Fibroblast of lung (primary cell): ENCODE results near the gene MAPK13. TPM values are rescaled to one million over a fixed set of nuclear protein-coding genes. Genes with fewer than 3 reads are reported as not detected.

Experiments
- DNase-seq, 2 donors: peaks; one replicate each; pipeline versions ENCODE4 v3.0.0 to v3.0.0-alpha.2; 2010; ENCODE audit warnings: low read depth in 2 of 2
- H2AFZ ChIP-seq: 2 replicates; pipeline ENCODE4 v1.5.1; 2012; ENCODE audit warnings: low read length, control low read depth, inconsistent platforms
- H3K27ac ChIP-seq: 2 replicates; pipeline ENCODE4 v1.5.1; 2011; ENCODE audit warnings: low read length, control low read depth; ENCODE audit not compliant: insufficient read depth
- H3K27me3 ChIP-seq: 2 replicates; pipeline ENCODE4 v1.5.1; 2011; ENCODE audit warnings: mild to moderate bottlenecking, low read length; ENCODE audit not compliant: control insufficient read depth, insufficient read depth
- H3K36me3 ChIP-seq: 2 replicates; pipeline ENCODE4 v1.5.1; 2011; ENCODE audit warnings: low read length; ENCODE audit not compliant: control insufficient read depth, insufficient read depth
- H3K4me1 ChIP-seq: 2 replicates; pipeline ENCODE4 v1.5.1; 2011; ENCODE audit warnings: low read length; ENCODE audit not compliant: control insufficient read depth, insufficient read depth; ENCODE audit errors: extremely low read depth
- H3K4me2 ChIP-seq: 2 replicates; pipeline ENCODE4 v1.5.1; 2011; ENCODE audit warnings: low read length, control low read depth; ENCODE audit not compliant: insufficient read depth; ENCODE audit errors: extremely low read depth
- H3K4me3 ChIP-seq, 4 experiments: fragments of 200-600 bp in 1 of 4; sonication (generic) in 1 of 4; replicated peaks in 1 of 4; 2 replicates each; pipeline ENCODE4 v1.5.1; 2011 to 2016; ENCODE audit warnings: low read length in 4 of 4, low read depth in 3 of 4, mild to moderate bottlenecking in 3 of 4, control low read depth in 2 of 4, inconsistent platforms in 1 of 4, mixed read lengths in 1 of 4; ENCODE audit not compliant: insufficient read depth in 1 of 4; ENCODE audit errors: control extremely low read depth in 1 of 4
- H3K79me2 ChIP-seq: 2 replicates; pipeline ENCODE4 v1.5.1; 2012; ENCODE audit warnings: mild to moderate bottlenecking, low read length, inconsistent platforms; ENCODE audit not compliant: control insufficient read depth, insufficient read depth
- H3K9ac ChIP-seq: 2 replicates; pipeline ENCODE4 v1.5.1; 2011; ENCODE audit warnings: mild to moderate bottlenecking, low read length, control low read depth; ENCODE audit not compliant: insufficient read depth
- H3K9me3 ChIP-seq: 2 replicates; pipeline ENCODE4 v1.5.1; 2012; ENCODE audit warnings: low read depth, low read length; ENCODE audit not compliant: control insufficient read depth, insufficient read depth
- H4K20me1 ChIP-seq: 2 replicates; pipeline ENCODE4 v1.5.1; 2011; ENCODE audit warnings: low read length; ENCODE audit not compliant: control insufficient read depth, insufficient read depth; ENCODE audit errors: extremely low read depth
- EZH2 ChIP-seq: IDR thresholded peaks from 2 replicates; pipeline ENCODE4 v1.5.1; 2012; ENCODE audit warnings: low read length, control low read depth, mild to moderate bottlenecking; ENCODE audit errors: missing control alignments
- polyA plus RNA-seq, 2 donors: library from polyadenylated mRNA; depleted of rRNA in 1 of 2; stranded (reverse) in 1 of 2; unstranded in 1 of 2; fragments of >200 nt; gene quantifications; 2 replicates each; pipeline ENCODE4 v1.2.1, GENCODE V29; 2011 to 2012; ENCODE audit warnings: missing spikeins in 1 of 2
- total RNA-seq: library from RNA; depleted of rRNA; stranded (reverse); fragments of >200 nt; gene quantifications from 2 replicates; pipeline ENCODE4 v1.2.1, GENCODE V29; 2014
- TF ChIP-seq, protein P1 (sequence below), 2 donors: IDR thresholded peaks in 1 of 2; conservative IDR thresholded peaks in 1 of 2; 1 replicate in 1 of 2; 2 replicates in 1 of 2; pipeline ENCODE4 v1.5.1; 2011 to 2012; ENCODE audit warnings: low read length in 2 of 2, control low read depth in 1 of 2, inconsistent platforms in 1 of 2, low read depth in 1 of 2, mild to moderate bottlenecking in 1 of 2

MAPK13 gene
- total and polyA plus RNA-seq, 2 donors (not counting 1 experiment from before 2014, with no cell fraction given): 3.0 to 7.6 TPM

DNA sequence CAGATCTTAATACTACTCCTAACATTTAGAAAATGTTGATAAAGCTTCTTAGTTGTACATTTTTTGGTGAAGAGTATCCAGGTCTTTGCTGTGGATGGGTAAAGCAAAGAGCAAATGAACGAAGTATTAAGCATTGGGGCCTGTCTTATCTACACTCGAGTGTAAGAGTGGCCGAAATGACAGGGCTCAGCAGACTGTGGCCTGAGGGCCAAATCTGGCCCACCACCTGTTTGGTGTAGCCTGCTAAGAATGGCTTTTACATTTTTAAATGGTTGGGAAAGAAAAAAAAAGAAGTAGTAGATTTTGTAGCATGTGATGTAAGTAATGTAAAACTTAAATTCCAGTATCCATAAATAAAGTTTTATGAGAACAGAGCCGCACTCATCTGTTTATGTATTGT is 19.4 kb upstream of the MAPK13 start:
- H3K9me3 ChIP-seq: no peaks in the 10 kb centered on the region
- DNase-seq: no peak
- no peaks in the 10 kb centered on the region for H3K4me1 ChIP-seq
- no peak for TF ChIP-seq EZH2
- TF ChIP-seq, protein P1, sequence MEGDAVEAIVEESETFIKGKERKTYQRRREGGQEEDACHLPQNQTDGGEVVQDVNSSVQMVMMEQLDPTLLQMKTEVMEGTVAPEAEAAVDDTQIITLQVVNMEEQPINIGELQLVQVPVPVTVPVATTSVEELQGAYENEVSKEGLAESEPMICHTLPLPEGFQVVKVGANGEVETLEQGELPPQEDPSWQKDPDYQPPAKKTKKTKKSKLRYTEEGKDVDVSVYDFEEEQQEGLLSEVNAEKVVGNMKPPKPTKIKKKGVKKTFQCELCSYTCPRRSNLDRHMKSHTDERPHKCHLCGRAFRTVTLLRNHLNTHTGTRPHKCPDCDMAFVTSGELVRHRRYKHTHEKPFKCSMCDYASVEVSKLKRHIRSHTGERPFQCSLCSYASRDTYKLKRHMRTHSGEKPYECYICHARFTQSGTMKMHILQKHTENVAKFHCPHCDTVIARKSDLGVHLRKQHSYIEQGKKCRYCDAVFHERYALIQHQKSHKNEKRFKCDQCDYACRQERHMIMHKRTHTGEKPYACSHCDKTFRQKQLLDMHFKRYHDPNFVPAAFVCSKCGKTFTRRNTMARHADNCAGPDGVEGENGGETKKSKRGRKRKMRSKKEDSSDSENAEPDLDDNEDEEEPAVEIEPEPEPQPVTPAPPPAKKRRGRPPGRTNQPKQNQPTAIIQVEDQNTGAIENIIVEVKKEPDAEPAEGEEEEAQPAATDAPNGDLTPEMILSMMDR (conservative IDR thresholded peaks at IDR 0.05 in 1 of 2, IDR thresholded peaks at IDR 0.05 in 1 of 2; ENCODE audit: low read depth in 1 of 2, low read length in 2 of 2): no peak
- no peaks in the 10 kb centered on the region for H4K20me1 ChIP-seq
- H3K4me2 ChIP-seq: no peak overlapping the region
- no peak overlapping the region for H3K4me3 ChIP-seq
- H3K27ac ChIP-seq: no peak overlapping the region
- H2AFZ ChIP-seq: no peak overlapping the region
- H3K27me3 ChIP-seq: no peaks in the 10 kb centered on the region
- H3K36me3 ChIP-seq: peaks cover 14% of the 10 kb centered on the region
- H3K79me2 ChIP-seq: no peaks in the 10 kb centered on the region
- H3K9ac ChIP-seq: no peak overlapping the region

- Histone ChIP-seq H3K27me3 (no peaks in the 10 kb centered on the region), H3K4me2 (no peak overlapping the region), H3K4me3 (no peak overlapping the region), H4K20me1 (no peaks in the 10 kb centered on the region), H3K36me3 (peaks cover 14% of the 10 kb centered on the region), H3K79me2 (no peaks in the 10 kb centered on the region), H3K9ac (no peak overlapping the region), H3K9me3 (no peaks in the 10 kb centered on the region), H2AFZ (no peak overlapping the region), H3K27ac (no peak overlapping the region), H3K4me1 (no peaks in the 10 kb centered on the region)
- no peak for DNase-seq
- TF ChIP-seq, protein P1 (conservative IDR thresholded peaks at IDR 0.05 in 1 of 2, IDR thresholded peaks at IDR 0.05 in 1 of 2; ENCODE audit: low read depth in 1 of 2, low read length in 2 of 2): no peak
- no peak for TF ChIP-seq EZH2
These were observed 18.8 kb upstream of the MAPK13 start for GRCh38 chr6:36111526-36111925.

GRCh38 chr6:36113049-36113448 is 17.3 kb upstream of the MAPK13 start:
- Histone ChIP-seq H3K9ac (no peak overlapping the region), H3K9me3 (no peaks in the 10 kb centered on the region), H3K36me3 (peaks cover 14% of the 10 kb centered on the region), H3K4me3 (no peak overlapping the region), H3K4me1 (no peaks in the 10 kb centered on the region), H3K27me3 (no peaks in the 10 kb centered on the region), H2AFZ (no peak overlapping the region), H3K27ac (no peak overlapping the region), H3K4me2 (no peak overlapping the region), H3K79me2 (no peaks in the 10 kb centered on the region), H4K20me1 (no peaks in the 10 kb centered on the region)
- TF ChIP-seq, protein P1 (conservative IDR thresholded peaks at IDR 0.05 in 1 of 2, IDR thresholded peaks at IDR 0.05 in 1 of 2; ENCODE audit: low read depth in 1 of 2, low read length in 2 of 2): no peak
- TF ChIP-seq EZH2: no peak
- DNase-seq: no peak
